DMS153 treated with DMSO at 0.1 percent for 48 hours (cell line): ENCODE results near the gene ACP7.
"Not testable (repeated sequence)": the region's sequence is repeated elsewhere in the genome, so short reads cannot be mapped to it uniquely, and the experiment has no call there.

Experiments
- DNase-seq: peaks from one replicate; lab custom pipeline; 2025; ENCODE audit not compliant: unreplicated experiment; lab: John Stamatoyannopoulos, UW

The ACP7 gene

DNA sequence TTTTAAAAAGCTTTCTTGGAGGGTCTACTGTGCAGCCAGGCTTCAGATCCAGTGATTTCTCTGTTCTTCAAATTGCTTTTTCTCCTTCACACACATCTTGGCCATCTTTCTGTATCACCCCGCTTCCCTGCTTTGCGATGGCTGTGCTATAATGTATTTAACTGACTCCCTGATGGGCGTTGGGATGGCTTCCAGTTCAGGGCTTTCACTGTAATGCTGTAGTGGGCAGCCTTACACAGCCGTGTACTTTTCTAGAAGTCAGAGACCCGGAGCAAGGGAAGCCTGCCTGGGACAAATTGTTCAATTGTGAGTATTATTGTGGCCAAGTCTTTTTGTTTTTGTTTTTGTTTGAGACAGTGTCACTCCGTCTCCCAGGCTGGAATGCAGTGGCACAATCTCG lies 22.0 kb downstream of the ACP7 start:
- DNase-seq: no peak

DNA sequence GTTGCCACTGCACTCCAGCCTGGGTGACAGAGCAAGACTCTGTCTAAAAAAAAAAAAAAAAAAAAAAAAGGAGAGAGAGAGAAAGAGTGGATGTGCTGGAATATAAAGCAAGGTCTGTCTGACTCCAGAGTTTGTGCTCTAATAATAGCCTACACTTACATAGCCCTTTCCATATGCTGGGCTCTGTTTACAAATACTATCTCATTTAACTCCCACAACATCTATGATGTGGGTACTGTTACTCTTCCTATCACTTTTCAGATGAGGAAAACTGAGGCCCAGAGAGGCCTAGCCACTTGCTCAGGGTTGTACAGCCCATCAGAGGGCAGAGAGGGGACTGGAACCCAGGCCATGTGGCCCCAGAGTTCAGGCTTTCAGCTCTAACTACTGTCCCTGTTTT lies 25.5 kb downstream of the ACP7 start:
- DNase-seq: no peak

DNA sequence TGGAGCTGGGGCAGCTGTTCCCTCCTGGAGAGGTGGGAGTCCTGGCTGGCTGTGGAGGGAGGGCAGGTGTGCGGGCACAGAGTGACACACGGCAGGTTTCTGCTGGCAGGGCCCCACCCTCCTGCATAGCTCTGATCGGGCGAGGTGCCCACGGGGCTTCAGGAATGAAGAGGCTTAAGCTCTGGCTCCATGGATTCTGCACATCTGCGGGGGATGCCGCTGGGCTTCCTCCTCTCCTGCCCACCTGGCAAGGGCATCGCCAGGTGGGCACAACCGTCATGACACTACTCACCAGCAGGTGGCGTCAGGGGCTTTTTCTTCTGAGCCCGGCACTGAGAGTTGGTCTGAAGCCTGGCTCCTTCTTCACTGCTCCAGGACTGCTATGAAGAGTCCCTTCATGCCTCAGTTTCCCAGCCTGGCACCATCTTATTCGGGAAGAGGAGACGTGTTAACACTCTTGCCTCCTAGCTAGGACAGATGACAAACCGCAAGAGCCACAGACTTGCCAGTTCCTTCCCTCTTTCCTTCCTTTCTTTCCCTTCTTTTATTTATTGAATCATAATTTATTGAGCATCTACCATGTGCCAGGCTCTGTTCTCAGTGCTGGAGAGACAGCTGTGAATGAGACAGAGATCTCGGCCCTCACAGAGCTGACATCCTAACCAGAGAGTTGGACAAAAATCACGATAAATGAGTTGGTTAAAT lies 26.2 kb downstream of the ACP7 start:
- DNase-seq: peak; percentile 22

DNA sequence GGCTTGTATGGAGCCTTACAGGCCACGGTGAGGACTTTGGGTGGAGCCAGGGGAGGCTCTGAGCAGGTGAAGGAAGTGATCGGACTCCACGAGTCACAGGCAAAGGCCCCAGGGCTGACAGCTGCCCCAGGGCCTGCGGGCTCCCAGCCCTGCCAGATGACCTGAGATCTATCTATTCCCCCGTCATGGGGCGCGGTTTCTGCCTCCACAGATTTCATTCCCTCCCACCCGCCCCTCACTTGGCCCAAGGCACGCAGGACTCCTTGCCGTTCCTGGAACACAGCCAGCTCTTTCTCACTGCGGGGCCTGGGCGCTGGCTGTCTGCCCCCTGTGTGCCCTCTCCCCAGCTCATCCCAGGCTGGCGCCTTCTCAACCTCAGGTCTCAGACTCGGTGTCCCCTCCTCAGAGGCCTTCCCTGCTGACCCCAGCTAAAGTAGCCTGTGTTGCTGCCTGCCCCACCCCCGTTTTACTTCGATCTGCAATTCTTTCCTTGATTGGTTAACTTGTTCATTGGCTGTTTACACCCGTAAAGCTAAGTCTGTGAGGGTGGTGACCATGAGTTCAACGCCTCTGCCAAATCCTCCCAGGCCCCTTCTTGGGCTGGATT lies 27.5 kb downstream of the ACP7 start:
- DNase-seq: no peak

DNA sequence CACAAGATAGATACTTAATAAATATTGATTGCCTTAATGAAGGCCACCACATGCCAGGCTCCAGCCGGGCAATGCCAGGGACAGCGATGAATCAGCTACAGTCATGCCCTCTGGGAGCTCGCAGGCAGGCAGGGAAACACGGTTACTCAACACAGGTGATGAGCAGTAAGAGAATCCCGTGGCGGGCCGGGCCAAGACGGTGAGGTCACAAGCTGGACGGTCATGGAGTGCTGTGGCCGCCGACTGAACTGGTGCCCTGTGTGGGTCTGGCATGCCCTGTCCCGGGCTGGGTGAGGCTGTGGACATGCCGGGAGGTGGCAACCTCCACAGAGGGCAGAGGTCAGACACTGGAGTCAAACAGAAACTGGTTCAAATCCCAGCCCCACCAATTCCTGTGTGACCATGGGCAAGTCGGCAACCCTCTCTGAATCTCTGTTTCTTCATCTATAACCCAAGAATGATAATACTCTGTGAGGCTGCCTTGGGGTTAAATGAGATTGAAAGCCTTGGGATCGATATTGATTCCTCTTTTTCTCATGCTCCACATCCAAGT lies 28.2 kb downstream of the ACP7 start:
- DNase-seq: no peak

DNA sequence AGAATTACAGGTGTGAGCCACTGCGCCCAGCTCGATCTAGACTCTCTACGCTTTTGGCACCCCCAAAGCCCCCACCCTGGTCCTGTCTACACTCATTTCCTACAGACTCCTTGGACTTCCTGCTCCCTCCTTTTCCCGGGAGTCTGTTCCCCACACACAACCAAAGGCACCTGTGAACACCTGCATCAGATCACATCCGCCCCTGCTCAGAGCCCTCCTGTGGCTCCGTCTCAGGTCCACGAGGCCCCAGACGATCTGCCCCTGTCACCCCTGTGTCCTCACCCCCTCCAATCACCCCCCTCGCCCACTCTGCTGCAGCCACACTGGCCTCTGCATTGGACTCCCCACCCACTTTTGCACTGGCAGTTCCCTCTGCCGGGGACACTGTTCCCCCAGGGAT lies 29.0 kb downstream of the ACP7 start:
- no peak for DNase-seq

DNA sequence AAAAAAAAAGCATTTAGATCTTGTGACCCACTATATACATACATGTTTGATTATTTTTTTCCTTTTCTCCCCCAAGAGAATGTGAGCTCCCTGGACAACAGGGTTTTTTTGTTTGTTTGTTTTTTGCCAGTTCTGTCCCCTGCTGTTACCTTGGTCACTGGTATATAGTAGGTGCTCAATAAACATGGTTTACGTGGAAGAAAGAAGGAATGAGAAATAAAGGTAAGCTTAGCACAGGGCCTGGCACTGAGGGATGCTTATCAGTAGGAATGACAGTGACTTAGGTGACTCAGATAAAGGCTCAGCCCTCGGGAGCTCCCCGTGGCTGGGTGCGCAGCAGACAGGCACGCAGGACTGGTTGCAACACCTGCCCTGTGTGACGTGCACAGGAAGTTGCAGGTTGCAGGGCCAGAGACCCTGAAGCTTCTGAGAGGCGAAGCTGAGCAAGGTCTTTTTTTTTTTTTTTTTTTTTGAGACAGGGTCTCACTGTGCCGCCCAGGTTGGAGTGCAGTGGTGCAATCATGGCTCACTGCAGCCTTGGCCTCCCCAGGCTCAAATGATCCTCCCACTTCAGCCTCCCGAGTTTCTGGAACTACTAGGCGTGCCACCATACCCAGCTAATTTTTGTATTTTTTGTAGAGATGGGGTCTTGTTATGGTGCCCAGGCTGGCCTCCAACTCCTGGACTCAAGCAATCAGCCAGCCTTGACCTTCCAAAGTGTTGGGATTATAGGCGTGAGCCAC lies 31.1 kb downstream of the ACP7 start:
- no peak for DNase-seq

DNA sequence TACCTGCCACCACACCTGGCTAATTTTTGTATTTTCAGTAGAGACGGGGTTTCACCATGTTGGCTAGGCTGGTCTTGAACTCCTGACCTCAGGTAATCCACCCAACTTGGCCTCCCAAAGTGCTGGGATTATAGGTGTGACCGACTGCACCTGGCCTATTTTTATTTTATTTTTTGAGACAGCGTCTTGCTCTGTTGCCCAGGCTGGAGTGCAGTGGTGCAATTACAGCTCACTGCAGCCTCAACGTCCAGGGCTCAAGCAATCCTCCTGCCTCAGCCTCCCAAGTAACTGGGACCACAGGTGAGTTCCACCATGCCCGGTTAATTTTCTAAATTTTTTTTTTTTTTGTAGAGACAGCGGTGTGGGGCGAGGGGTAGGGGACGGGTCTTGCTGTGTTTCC lies 32.9 kb downstream of the ACP7 start:
- not testable (repeated sequence) for DNase-seq

DNA sequence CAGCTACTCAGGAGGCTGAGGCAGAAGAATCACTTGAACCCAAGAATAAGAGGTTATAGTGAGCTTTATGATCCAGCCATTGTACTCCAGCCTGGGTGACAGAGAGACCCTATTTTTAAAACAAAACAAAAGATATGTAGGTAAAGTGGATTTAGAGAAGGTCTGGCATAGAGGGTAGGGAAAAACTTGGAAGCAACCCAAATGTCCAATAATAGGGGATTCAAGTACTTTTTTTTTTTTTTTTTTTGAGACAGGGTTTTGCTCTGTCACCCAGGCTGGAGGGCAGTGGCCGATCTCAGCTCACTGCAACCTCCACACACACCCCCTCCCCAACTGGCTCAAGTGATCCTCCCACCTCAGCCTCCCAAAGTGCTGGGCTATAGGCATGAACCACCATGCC lies 35.7 kb downstream of the ACP7 start:
- no peak for DNase-seq

DNA sequence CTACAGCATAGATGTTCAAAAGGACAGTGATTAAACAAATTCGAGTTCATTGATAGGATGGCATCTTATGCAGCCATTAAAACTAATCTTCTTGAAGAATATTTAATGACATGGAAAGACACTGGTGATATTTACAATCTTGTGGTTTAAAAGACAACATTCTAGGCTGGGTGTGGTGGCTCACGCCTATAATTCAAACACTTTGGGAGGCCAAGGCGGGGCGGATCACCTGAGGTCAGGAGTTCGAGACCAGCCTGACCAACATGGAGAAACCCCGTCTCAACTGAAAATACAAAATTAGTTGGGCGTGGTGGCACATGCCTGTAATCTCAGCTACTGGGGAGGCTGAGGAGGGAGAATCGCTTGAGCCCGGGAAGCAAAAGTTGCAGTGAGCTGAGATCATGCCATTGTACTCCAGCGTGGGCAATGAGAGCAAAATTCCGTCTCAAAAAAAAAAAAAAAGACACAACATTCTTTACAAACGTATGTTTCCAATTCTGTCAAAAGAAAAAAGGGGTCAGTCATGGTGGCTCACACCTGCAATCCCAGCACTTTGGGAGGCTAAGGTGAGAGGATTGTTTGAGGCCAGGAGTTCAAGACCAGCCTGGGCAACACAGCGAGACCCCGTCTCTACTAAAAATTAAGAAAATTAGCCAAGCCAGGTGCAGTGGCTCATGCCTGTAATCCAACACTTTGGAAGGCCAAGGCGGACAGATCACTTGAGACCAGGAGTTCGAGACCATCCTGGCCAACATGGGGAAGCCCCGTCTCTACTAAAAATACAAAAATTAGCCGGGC lies 39.0 kb downstream of the ACP7 start:
- DNase-seq: no peak

DNA sequence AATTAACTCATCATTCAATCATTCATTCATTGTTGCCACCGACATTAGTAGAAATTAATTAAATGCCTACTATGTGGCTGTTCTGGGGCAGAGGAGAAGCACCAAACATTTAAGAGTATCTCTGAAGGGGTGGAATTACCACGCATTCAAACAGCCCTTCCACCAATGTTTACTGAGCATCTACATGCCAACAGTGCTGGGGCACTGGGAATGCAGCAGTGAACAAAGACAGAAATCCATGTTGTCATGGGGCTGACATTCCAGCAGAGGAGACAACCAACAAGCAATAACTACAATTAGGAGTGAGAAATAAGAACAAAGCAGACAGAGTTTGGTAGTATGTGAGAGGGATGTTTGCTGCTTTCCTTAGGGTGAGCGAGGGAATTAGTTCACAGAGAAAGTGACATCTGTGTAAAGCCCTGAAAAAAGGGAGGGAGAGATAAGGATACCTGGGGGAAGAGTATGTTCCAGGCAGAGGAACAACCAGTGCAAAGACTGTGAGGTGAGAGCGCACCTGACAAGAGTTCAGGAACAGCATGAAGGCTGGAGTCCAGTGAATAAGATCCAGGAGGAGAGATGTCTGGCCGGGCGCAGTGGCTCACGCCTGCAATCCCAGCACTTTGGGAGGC lies 40.1 kb downstream of the ACP7 start:
- no peak for DNase-seq

DNA sequence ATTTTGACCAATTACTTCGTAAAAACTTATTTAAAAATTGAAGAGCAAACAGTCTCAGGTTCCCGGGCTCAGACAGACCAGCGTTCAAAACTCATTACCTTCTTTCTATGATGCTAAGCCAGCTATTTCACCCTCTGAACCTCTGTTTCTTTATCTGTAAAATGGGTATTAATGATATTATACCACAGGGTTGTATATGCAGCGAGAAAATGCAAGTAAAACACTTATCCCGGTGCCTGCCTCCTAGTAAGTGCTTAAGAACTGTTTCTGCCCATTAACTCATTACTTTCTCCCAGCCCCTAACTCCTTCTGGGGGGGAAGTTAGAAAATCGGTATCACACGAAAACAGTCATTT lies 41.0 kb downstream of the ACP7 start:
- DNase-seq: no peak

DNA sequence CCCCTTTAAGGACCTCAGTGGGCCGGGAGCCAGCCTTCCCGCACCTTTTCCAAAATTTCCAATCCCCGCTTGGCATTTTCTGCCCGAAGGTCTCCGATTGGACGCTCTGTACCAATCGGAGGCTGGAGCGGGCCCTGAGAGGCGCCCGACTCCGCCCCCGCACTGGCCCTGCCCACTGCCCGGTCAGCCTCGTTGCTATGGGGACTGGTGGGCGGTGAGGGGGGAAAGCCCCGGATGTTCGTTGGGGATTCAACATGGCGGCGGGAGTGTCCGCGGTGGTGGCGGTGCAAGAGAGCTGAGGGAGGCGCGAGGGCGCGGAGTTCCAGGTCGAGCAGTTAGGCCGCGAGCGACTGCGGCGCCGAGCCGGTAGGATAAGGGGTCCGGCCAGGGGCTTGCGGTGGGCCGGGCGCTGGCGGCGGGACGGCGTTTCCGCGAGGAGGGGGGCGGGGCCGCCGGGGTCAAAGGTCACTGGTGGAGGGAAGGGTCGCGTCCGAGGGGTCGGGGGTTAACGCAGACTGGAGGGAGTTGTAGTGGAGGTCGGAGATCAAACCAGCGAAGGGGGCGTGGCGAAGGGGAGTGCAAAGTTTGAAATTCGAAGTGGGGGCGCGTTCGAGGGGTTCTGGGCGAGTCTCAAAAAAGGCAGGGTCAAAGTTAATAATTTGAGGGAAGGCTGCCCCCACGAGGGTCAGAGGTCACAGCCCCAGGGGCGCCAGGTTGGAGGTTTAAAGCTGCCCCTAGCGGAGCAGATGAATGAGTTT lies 41.6 kb downstream of the ACP7 start, which contains the start of gene PAK4:
PAK4 (plus strand) TSS at position 233 of the 758 bp plus-strand sequence. CDS start 43,768 bp downstream, outside the sequence.
- DNase-seq: peak; percentile 96

DNA sequence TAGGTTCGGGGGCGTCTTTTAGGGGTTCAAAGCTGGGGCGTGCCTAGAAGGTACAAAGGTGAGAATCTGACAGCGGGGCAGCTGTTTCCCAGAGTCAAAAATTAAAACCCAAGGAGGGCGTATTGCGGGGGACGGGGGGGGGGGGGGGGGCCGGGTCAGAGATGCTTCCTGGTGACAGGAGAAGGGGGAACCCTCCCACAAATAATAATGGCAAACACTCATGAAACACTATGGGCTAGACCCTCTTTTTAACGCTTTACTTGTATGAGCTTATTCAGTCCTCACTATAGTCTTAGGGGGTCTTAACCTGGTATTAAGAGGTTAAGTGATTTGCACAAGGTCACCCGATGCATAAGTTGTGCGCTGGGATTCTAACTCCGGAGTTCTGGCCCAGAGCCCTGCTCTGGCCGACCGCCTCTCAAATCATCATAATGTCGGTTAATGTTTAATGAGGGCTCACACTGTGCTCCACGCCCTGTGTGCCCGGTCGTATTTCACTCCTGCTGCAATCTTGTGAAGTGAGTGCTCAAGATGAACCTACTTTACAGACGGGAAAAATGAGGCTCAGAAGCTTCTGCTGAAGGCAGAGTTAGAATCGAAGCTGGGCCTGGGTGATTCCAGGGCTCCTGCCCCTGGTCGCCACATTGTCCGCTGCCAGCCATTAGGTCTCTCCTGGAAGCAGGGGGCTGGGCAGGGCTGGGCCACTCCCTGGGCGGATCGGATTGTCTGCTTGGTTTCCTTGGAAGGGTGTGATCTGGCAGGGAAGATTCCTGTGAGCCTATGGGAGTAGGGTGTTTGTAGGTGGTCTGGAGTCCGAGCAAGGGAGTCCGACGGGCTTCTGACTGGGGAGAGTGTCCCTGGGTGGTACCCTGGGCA lies 42.4 kb downstream of the ACP7 start:
- no peak for DNase-seq

DNA sequence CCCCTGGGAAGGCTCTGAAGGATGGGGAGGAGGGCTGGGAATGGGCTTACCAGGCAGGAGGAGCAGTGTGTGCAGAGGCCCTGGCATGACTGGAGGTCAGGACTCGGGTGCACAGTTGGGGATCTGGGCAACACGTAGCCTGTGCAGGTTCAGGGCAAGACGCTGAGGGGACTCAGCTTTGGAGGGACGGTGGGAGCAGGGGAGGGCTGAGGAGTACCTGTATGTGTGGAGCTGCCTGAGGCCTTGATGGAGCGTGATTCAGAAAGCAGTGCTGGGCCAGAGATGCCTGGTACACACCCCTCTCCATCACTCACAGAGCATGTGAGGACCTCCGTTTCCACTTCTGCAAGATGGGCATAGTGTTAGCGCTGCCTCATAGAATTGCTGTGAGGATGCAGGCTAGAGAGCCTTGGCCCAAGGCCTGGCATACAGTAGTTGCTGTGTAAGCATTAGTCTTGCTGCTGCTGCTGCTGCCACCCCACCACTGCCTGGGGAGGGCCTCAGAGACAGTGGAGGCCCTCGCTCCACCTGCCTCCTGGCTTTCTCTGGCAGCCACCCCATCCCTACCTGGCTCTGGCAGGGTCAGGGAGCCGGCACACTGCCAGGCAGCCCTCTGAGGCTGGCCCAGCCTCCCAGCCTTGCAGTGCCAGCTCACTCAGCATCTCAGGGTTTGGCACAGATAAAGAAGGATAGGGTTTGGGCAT lies 43.8 kb downstream of the ACP7 start:
- no peak for DNase-seq

DNA sequence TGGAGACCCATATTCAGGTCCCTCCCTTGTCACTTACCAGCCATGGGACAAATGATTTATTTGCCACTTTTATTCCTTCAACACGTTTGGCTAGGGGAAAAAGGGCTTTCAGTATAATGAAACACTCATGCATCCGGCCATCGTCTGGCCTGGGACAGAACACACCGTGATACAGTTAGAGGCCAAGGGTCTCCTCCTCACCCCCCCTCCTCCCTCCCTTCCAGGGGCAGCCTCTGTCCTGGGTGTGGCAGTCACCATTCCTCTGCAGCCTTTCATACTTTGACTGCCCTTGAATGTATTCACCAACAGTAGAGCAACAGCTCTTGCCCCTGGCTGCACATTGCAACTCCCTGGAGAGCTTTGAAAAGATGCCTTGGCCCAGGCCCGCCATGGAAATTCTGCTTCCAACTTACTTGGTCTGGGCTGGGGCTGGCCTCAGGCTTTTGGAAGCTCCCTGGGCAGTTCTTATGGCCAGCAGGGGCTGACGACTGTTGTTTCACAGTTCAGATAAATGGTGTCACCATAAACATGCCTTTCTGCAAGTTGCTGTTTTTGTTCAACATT lies 44.4 kb downstream of the ACP7 start:
- DNase-seq: no peak

DNA sequence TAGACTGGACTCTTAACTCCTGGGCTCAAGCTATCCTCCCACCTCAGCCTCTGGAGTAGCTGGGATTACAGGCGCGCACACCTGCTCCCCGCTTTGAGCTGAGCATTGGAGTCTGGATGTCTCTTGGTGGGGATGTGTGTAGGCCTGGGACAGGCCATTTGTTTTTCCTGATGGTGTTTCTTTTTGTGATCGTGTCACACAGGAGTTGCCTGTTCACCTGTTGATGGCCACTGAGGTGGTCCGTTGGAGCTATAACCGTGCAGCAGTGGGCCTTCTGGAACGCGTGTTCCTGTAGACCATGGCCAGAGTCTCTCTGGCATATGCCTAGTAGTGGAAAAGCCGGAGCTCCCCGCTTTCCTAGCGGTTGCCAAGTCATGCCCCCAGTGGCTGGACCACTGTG lies 44.9 kb downstream of the ACP7 start:
- no peak for DNase-seq
